Calu3 (cell line): ENCODE measurements around the gene CACHD1. TPM values are rescaled to one million over a fixed set of nuclear protein-coding genes. Genes with fewer than 3 reads are reported as not detected.

ENCODE experiments used
- BruUV-seq: library from RNA; stranded (reverse); fragments of 400-500 nt; replicated peaks from 2 replicates; lab custom pipeline; 2021; lab: Mats Ljungman, UMichigan
- CTCF ChIA-PET: fragments of 300-600 bp; sonication (Branson Sonifier 250); formaldehyde crosslinking; loops from one replicate; lab custom pipeline; 2022; ENCODE audit warnings: antibody characterized with exemption; lab: Charles Lee
- DNase-seq: peaks from one replicate; pipeline ENCODE4 v3.0.0; 2022
- H3K27ac Mint-ChIP-seq: one replicate; pipeline ENCODE4 v1.8.0; 2022; ENCODE audit warnings: mixed read lengths; ENCODE audit not compliant: unreplicated experiment
- H3K27me3 Mint-ChIP-seq: one replicate; pipeline ENCODE4 v1.8.0; 2022; ENCODE audit warnings: mixed read lengths; ENCODE audit not compliant: unreplicated experiment
- H3K36me3 Mint-ChIP-seq: one replicate; pipeline ENCODE4 v1.8.0; 2022; ENCODE audit warnings: mild to moderate bottlenecking, moderate library complexity, mixed read lengths; ENCODE audit not compliant: insufficient read depth, unreplicated experiment
- H3K4me1 Mint-ChIP-seq: one replicate; pipeline ENCODE4 v1.8.0; 2022; ENCODE audit warnings: mild to moderate bottlenecking, low read depth, mixed read lengths; ENCODE audit not compliant: unreplicated experiment
- H3K4me3 Mint-ChIP-seq: one replicate; pipeline ENCODE4 v1.8.0; 2022; ENCODE audit warnings: mild to moderate bottlenecking, low read depth, moderate library complexity, mixed read lengths; ENCODE audit not compliant: unreplicated experiment
- H3K9me3 Mint-ChIP-seq: one replicate; pipeline ENCODE4 v1.8.0; 2022; ENCODE audit warnings: low read depth, mixed read lengths; ENCODE audit not compliant: unreplicated experiment
- intact Hi-C: fragments of 100-400 bp; cut with micrococcal nuclease; formaldehyde crosslinking; loops from one replicate; pipeline ENCODE4 v1.10.0; 2022; ENCODE audit not compliant: unreplicated experiment
- total RNA-seq: library from RNA; stranded (reverse); gene quantifications from 2 replicates; pipeline ENCODE4 v1.2.3, GENCODE V29; 2022
- TF ChIP-seq, protein P1 (sequence below): fragments of 200-600 bp; IDR thresholded peaks from one replicate; pipeline ENCODE4 v1.8.0; 2022; ENCODE audit warnings: antibody characterized with exemption; ENCODE audit not compliant: unreplicated experiment

The CACHD1 gene
- total RNA-seq, 1 experiment from 2014 or later: 3.5 TPM

DNA sequence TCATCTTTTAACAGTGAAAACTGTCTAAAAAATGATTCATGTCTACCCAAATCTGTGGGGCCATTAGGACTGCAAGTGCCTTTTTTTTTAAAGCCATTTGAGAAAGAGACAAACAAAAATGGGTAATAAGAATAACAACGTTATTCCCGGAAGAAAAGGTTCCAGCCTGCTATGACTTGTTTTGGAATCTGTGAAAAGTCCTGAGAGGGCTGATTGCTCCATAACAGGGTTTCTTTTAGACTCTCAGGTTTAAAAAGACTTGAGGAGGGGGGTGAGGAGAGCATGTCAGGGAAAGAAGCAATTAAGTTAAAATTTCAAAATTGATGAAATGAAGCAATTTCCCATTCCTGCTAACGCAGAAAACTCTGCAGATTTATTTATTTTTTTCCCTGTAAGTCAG is 56.4 kb downstream of the CACHD1 start:
- CTCF ChIA-PET: no interaction called here
- peaks cover 8% of the 10 kb centered on the region for H3K27me3 Mint-ChIP-seq
- DNase-seq: no peak
- no peaks in the 10 kb centered on the region for H3K4me1 Mint-ChIP-seq
- no TSS peak for BruUV-seq
- H3K36me3 Mint-ChIP-seq: no peaks in the 10 kb centered on the region
- intact Hi-C loops: no loop called here
- no peaks in the 10 kb centered on the region for H3K9me3 Mint-ChIP-seq
- no peak overlapping the region for H3K4me3 Mint-ChIP-seq
- H3K27ac Mint-ChIP-seq: no peak overlapping the region
- TF ChIP-seq, protein P1, sequence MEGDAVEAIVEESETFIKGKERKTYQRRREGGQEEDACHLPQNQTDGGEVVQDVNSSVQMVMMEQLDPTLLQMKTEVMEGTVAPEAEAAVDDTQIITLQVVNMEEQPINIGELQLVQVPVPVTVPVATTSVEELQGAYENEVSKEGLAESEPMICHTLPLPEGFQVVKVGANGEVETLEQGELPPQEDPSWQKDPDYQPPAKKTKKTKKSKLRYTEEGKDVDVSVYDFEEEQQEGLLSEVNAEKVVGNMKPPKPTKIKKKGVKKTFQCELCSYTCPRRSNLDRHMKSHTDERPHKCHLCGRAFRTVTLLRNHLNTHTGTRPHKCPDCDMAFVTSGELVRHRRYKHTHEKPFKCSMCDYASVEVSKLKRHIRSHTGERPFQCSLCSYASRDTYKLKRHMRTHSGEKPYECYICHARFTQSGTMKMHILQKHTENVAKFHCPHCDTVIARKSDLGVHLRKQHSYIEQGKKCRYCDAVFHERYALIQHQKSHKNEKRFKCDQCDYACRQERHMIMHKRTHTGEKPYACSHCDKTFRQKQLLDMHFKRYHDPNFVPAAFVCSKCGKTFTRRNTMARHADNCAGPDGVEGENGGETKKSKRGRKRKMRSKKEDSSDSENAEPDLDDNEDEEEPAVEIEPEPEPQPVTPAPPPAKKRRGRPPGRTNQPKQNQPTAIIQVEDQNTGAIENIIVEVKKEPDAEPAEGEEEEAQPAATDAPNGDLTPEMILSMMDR: no peak

DNA sequence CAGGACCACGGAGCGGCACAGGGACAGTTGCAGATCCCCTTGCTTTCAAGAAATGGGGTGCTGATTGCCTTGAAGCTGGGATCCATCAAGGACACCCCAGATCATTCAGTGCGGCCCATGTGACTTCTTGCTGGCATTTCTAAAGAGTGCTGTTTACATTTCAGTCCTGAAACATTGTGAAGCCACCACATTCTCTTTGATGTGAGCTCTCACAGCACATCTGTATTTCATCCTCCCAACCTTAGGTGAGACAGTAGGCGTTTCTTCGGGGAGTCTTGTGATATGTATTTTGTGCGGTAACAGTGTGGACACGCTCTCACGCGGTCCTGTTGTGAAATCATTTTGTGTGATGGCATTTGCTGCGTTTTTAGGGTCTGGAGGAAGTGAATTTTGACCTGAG is 57.2 kb downstream of the CACHD1 start:
- H3K9me3 Mint-ChIP-seq: no peaks in the 10 kb centered on the region
- H3K27ac Mint-ChIP-seq: no peak overlapping the region
- no peaks in the 10 kb centered on the region for H3K4me1 Mint-ChIP-seq
- no peak overlapping the region for H3K4me3 Mint-ChIP-seq
- peaks cover 8% of the 10 kb centered on the region for H3K27me3 Mint-ChIP-seq
- no peaks in the 10 kb centered on the region for H3K36me3 Mint-ChIP-seq
- TF ChIP-seq, protein P1: no peak
- CTCF ChIA-PET: no interaction called here
- no TSS peak for BruUV-seq
- intact Hi-C loops: no loop called here
- DNase-seq: no peak

DNA sequence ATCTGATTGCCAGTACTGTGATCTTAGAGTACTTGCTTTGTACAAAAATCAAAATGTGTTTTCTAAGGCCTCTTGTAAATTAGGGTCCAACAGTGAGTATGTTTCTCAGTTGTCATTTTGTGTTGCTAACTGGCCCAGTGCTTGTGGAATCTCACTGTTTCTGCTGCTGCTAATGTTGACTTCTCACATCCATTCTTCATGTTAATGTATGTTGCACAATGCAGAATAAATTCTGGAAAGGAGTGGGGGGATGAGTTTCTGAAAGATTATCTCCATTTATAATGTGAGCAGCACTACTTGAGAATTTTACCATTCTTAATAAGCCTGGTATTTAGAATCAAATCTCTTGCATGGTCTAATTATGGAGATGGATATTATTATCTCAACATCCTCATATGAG is 57.9 kb downstream of the CACHD1 start:
- Mint-ChIP-seq H3K27ac (no peak overlapping the region), H3K4me3 (no peak overlapping the region), H3K36me3 (no peaks in the 10 kb centered on the region), H3K27me3 (peaks cover 8% of the 10 kb centered on the region), H3K4me1 (no peaks in the 10 kb centered on the region), H3K9me3 (no peaks in the 10 kb centered on the region)
- TF ChIP-seq, protein P1: no peak
- no peak for DNase-seq
- no TSS peak for BruUV-seq
- intact Hi-C loops: no loop called here
- CTCF ChIA-PET: no interaction called here

DNA sequence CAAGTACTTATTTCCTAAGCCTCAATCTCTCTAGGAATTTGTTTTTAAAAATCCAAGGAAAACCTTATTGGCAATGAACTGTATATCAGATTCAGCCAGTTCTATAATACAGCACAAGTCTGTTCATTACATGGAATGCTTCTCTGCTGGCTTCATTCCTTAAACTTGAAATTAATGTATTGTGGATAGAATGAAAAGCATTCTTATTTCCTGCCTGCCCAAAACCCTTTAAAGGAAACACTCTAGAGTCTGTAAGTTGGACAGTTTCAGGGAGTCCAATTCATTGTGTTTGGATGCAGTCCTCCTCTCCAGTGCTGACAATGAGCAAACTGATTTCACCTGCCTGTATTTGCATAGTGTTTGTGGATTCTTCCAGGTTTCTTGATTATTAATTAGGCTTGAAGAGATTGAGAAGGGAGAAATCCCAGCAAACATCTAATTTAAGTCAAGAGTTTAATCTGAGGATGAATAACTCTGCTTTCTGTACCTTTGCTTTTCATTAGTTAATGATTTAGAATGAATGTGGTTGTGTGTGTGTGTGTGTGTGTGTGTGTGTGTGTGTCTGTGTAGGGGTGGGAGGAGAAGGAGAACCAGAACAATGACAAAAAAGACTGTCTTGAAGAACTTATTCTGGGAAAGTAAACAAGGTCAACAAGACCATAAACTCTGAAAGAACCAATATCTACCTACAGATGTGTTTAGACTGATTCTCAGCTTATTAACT is 61.2 kb downstream of the CACHD1 start:
- no TSS peak for BruUV-seq
- Mint-ChIP-seq H3K27me3 (peaks cover 8% of the 10 kb centered on the region), H3K4me3 (no peak overlapping the region), H3K9me3 (no peaks in the 10 kb centered on the region), H3K4me1 (no peaks in the 10 kb centered on the region), H3K27ac (no peak overlapping the region), H3K36me3 (no peaks in the 10 kb centered on the region)
- intact Hi-C loops: no loop called here
- DNase-seq: no peak
- TF ChIP-seq, protein P1: no peak
- CTCF ChIA-PET: interaction anchor here (0.7 to 1.3 kb wide), 2 partner anchors 14 to 21 kb away, joined by 3 to 5 read pairs; no protein-coding TSS in a partner anchor
